WTC11 (cell line): ENCODE results near the gene IL16.

ENCODE experiments used
- CTCF ChIP-seq: fragments of 200-600 bp; IDR thresholded peaks from 2 replicates; pipeline ENCODE4 v1.8.0; 2022; ENCODE audit warnings: antibody characterized with exemption
- GRHL2 ChIP-seq: fragments of 250-450 bp; sonication (Bioruptor Pico); IDR thresholded peaks from 2 replicates; pipeline ENCODE4 v1.8.0; 2022; ENCODE audit warnings: mild to moderate bottlenecking, moderate library complexity; ENCODE audit not compliant: insufficient replicate concordance, severe bottlenecking
- IRF2 ChIP-seq: sonication (generic); formaldehyde crosslinking; IDR thresholded peaks from 2 replicates; pipeline ENCODE4 v1.8.0; 2022; ENCODE audit warnings: low read depth, missing genetic modification reagents, borderline replicate concordance
- NFATC4 ChIP-seq: fragments of 250-450 bp; sonication (Bioruptor Pico); IDR thresholded peaks from 2 replicates; pipeline ENCODE4 v1.9.0; 2021; ENCODE audit warnings: mild to moderate bottlenecking
- SMAD3 ChIP-seq: sonication (generic); formaldehyde crosslinking; IDR thresholded peaks from 2 replicates; pipeline ENCODE4 v1.8.0; 2022; ENCODE audit warnings: missing genetic modification reagents, mild to moderate bottlenecking, borderline replicate concordance
- SP1 ChIP-seq: sonication (generic); formaldehyde crosslinking; conservative IDR thresholded peaks from 2 replicates; pipeline ENCODE4 v1.8.1; 2022; ENCODE audit warnings: missing genetic modification reagents
- TEAD4 ChIP-seq: sonication (generic); formaldehyde crosslinking; IDR thresholded peaks from 2 replicates; pipeline ENCODE4 v1.8.0; 2022; ENCODE audit warnings: mild to moderate bottlenecking, missing genetic modification reagents
- USF1 ChIP-seq: sonication (generic); formaldehyde crosslinking; IDR thresholded peaks from 2 replicates; pipeline ENCODE4 v1.8.0; 2022; ENCODE audit warnings: mild to moderate bottlenecking, missing genetic modification reagents
- ZNF138 ChIP-seq: sonication (generic); formaldehyde crosslinking; conservative IDR thresholded peaks from 2 replicates; pipeline ENCODE4 v1.8.1; 2022; ENCODE audit warnings: mild to moderate bottlenecking, moderate library complexity, missing genetic modification reagents
- ZSCAN18 ChIP-seq: fragments of 250-450 bp; sonication (Bioruptor Pico); IDR thresholded peaks from 2 replicates; pipeline ENCODE4 v2.1.2; 2022; ENCODE audit warnings: mild to moderate bottlenecking, moderate library complexity

GRCh38 chr15:81176291-81176893 lies 20.3 kb upstream of the IL16 start:
- TF ChIP-seq CTCF (no peak), ZSCAN18 (CRISPR knock-in tag) (no peak), SP1 (CRISPR knock-in tag) (no peak), GRHL2 (CRISPR knock-in tag) (no peak), ZNF138 (CRISPR knock-in tag) (no peak), SMAD3 (CRISPR knock-in tag) (no peak), NFATC4 (no peak), IRF2 (no peak), USF1 (no peak), TEAD4 (CRISPR knock-in tag) (no peak)
